KMS-11 (cell line): ENCODE measurements around the gene HABP4.
"Not testable (repeated sequence)": the region's sequence is repeated elsewhere in the genome, so short reads cannot be mapped to it uniquely, and the experiment has no call there.

Experiments used
- H2AFZ ChIP-seq: fragments of 200-600 bp; sonication (generic); 2 replicates; pipeline ENCODE4 v1.6.1; 2016; ENCODE audit warnings: antibody characterized with exemption, mixed run types, low read depth
- H3K27ac ChIP-seq: fragments of 200-600 bp; sonication (generic); 2 replicates; pipeline ENCODE4 v1.6.1; 2016; ENCODE audit warnings: mild to moderate bottlenecking, mixed run types
- H3K27me3 ChIP-seq: fragments of 200-600 bp; sonication (generic); 2 replicates; pipeline ENCODE4 v1.6.1; 2017; ENCODE audit warnings: mild to moderate bottlenecking, low read depth, mixed run types, moderate library complexity; ENCODE audit not compliant: insufficient read depth
- H3K36me3 ChIP-seq: fragments of 200-600 bp; sonication (generic); 2 replicates; pipeline ENCODE4 v1.6.1; 2017; ENCODE audit warnings: mild to moderate bottlenecking, mixed run types; ENCODE audit not compliant: insufficient read depth
- H3K4me1 ChIP-seq: fragments of 200-600 bp; sonication (generic); 2 replicates; pipeline ENCODE4 v1.6.1; 2016; ENCODE audit warnings: mild to moderate bottlenecking, low read depth, mixed run types; ENCODE audit not compliant: poor library complexity, severe bottlenecking
- H3K4me2 ChIP-seq: fragments of 200-600 bp; sonication (generic); 2 replicates; pipeline ENCODE4 v1.7.0; 2016; ENCODE audit warnings: mild to moderate bottlenecking, mixed run types
- H3K4me3 ChIP-seq: fragments of 200-600 bp; sonication (generic); IDR thresholded peaks from 2 replicates; pipeline ENCODE4 v1.6.1; 2017; ENCODE audit warnings: low read depth, low read length, mixed read lengths; ENCODE audit not compliant: insufficient read depth
- H3K79me2 ChIP-seq: fragments of 200-600 bp; sonication (generic); 2 replicates; pipeline ENCODE4 v1.6.1; 2016; ENCODE audit warnings: low read depth, mixed run types; ENCODE audit not compliant: insufficient read depth
- H3K9ac ChIP-seq: fragments of 200-600 bp; sonication (generic); 2 replicates; pipeline ENCODE4 v1.6.1; 2016; ENCODE audit warnings: mild to moderate bottlenecking, mixed run types
- H4K20me1 ChIP-seq: fragments of 200-600 bp; sonication (generic); 2 replicates; pipeline ENCODE4 v1.6.1; 2016; ENCODE audit warnings: mild to moderate bottlenecking, mixed run types; ENCODE audit not compliant: insufficient read depth
- CTCF ChIP-seq: fragments of 200-600 bp; sonication (generic); conservative IDR thresholded peaks from 2 replicates; pipeline ENCODE4 v1.6.1; 2017; ENCODE audit warnings: low read depth, mild to moderate bottlenecking, antibody characterized with exemption, low read length, moderate library complexity, mixed read lengths

Gene HABP4

GRCh38 chr9:96499257-96499656, 49.3 kb downstream of the HABP4 start:
- TF ChIP-seq CTCF = no peak

GRCh38 chr9:96500696-96501632, 51.0 kb downstream of the HABP4 start:
- TF ChIP-seq CTCF = no peak
- H3K4me2 ChIP-seq = no peak overlapping the region
- no peak overlapping the region for H2AFZ ChIP-seq
- no peaks in the 10 kb centered on the region for H3K36me3 ChIP-seq
- no peaks in the 10 kb centered on the region for H3K4me1 ChIP-seq
- H3K27ac ChIP-seq = no peak overlapping the region
- no peak overlapping the region for H3K9ac ChIP-seq
- no peak overlapping the region for H3K4me3 ChIP-seq
- H3K27me3 ChIP-seq = no peaks in the 10 kb centered on the region
- no peaks in the 10 kb centered on the region for H4K20me1 ChIP-seq
- H3K79me2 ChIP-seq = no peaks in the 10 kb centered on the region

More at GRCh38 chr9:96499257-96499656, 49.3 kb downstream of the HABP4 start:
- Histone ChIP-seq H3K9ac (no peak overlapping the region), H3K27ac (no peak overlapping the region), H2AFZ (no peak overlapping the region), H3K36me3 (no peaks in the 10 kb centered on the region), H3K4me1 (no peaks in the 10 kb centered on the region), H3K27me3 (no peaks in the 10 kb centered on the region), H4K20me1 (no peaks in the 10 kb centered on the region), H3K4me2 (no peak overlapping the region), H3K79me2 (no peaks in the 10 kb centered on the region), H3K4me3 (no peak overlapping the region)

- H2AFZ ChIP-seq = no peak overlapping the region
- no peaks in the 10 kb centered on the region for H3K79me2 ChIP-seq
- TF ChIP-seq CTCF = no peak
- no peaks in the 10 kb centered on the region for H3K27me3 ChIP-seq
- no peaks in the 10 kb centered on the region for H4K20me1 ChIP-seq
- H3K4me3 ChIP-seq = no peak overlapping the region
- H3K27ac ChIP-seq = no peak overlapping the region
- H3K36me3 ChIP-seq = no peaks in the 10 kb centered on the region
- no peak overlapping the region for H3K4me2 ChIP-seq
- no peaks in the 10 kb centered on the region for H3K4me1 ChIP-seq
- no peak overlapping the region for H3K9ac ChIP-seq
Observed at GRCh38 chr9:96501633-96502538, 51.9 kb downstream of the HABP4 start.

- H3K4me1 ChIP-seq = no peaks in the 10 kb centered on the region
- no peak overlapping the region for H3K4me3 ChIP-seq
- no peak overlapping the region for H3K4me2 ChIP-seq
- TF ChIP-seq CTCF = no peak
- H3K27ac ChIP-seq = no peak overlapping the region
- H3K79me2 ChIP-seq = no peaks in the 10 kb centered on the region
- no peak overlapping the region for H2AFZ ChIP-seq
- no peaks in the 10 kb centered on the region for H4K20me1 ChIP-seq
- H3K36me3 ChIP-seq = no peaks in the 10 kb centered on the region
- no peak overlapping the region for H3K9ac ChIP-seq
- no peaks in the 10 kb centered on the region for H3K27me3 ChIP-seq
Observed at GRCh38 chr9:96502539-96503373, 52.8 kb downstream of the HABP4 start.

DNA sequence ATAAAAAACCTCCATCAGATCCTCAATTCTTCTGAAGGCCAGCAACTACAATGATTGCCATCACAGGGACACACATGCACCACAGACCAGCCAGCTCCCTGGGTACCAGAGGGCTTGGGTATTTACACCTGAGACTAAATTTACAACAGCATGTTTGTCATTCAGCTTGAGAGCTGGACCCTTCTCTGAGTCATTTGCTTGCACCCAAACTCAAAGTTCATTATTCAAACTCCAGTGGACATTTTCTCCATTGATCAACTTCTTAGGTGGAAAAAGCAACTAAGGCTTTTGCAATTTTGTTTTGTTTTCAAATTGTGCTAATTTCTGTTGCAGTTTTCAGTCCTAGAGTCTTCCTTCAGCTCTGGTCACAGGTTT, 53.4 kb downstream of the HABP4 start:
- not testable (repeated sequence) for H2AFZ ChIP-seq, H4K20me1 ChIP-seq, H3K79me2 ChIP-seq, H3K4me2 ChIP-seq, H3K36me3 ChIP-seq, H3K9ac ChIP-seq, H3K27me3 ChIP-seq, H3K4me3 ChIP-seq, H3K4me1 ChIP-seq, H3K27ac ChIP-seq
